ENCODE data around the gene DENND6B.
A peak's percentile ranks its signal among the peaks of the same experiment; 100 is the strongest.

DENND6B gene

DNA sequence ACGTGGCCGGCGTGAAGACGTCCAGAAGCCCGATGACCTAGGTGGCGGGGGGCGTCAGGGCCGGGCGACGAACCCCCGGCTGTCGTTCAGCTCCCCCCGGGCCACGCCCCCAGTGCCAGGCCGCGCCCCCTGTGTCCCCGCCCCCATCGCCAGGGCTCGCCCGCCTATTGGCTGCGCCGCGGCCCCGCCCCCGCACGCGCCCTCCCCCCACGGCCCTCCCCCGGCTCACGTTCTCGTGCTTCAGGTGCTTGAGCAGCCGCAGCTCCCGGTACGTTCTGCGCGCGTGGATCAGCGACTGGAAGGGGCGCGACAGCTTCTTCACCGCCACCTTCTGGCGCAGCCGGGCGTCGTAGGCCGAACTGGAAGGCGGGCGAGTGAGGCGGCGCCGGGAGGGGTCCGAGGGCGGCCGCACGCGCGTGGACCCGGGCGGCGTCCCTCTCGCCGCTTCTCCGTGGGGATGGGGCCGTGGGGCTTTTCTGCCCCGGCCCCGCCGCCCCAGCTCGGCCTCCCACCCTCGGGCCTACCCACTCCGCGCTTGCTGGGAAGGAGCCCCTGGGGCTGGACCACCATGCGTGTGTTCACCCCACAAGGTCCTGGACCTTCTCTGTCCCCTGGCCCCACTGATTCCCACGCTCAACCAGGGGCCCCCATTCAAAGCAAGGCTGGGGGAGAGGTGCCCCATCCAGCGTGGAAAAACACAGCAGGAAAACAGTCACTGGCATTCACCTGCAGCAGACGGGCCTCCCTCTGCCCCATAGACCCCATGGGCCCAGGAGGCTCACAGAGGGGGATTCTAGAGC is 59.0 kb downstream of the DENND6B start:
- DNase-seq: peak; percentile 38

- no peak for DNase-seq
Observed at GRCh38 chr22:50266994-50267393, 59.8 kb downstream of the DENND6B start.

DNA sequence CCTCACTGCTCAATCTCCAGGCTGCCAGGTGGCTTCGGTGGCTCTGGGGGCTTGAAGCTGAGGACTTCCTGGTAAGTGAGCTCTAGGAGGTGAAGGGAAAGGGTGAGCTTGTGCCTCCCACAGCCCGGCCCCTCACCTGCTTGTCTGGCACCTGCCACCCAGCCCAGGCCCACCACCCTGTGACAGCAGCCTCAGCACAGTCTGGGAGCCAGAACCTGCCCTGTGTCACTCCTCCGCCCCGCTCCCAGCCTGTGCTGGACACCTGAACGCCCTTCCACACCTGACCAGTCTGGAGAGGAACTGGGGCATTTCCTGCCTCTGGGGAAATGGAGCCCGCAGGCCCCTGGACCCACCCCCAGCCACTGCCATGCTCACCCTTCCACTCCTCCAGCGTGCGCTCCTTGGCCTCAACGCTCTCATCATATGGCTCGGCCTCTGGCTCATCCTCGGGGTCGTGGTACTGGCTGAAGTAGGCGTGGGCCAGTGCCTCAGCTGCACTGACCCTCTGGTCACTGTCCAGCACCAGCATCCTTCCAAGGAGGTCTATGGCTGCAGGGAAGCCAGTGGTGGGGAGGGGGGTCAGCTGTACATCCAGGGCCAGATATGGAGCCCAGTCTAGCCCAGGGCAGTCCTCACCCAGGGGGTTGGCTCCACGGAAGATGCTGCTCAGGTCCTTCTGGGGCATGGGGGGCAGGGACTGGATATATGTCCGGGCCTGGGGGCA is 61.7 kb downstream of the DENND6B start:
- no peak for DNase-seq

DNA sequence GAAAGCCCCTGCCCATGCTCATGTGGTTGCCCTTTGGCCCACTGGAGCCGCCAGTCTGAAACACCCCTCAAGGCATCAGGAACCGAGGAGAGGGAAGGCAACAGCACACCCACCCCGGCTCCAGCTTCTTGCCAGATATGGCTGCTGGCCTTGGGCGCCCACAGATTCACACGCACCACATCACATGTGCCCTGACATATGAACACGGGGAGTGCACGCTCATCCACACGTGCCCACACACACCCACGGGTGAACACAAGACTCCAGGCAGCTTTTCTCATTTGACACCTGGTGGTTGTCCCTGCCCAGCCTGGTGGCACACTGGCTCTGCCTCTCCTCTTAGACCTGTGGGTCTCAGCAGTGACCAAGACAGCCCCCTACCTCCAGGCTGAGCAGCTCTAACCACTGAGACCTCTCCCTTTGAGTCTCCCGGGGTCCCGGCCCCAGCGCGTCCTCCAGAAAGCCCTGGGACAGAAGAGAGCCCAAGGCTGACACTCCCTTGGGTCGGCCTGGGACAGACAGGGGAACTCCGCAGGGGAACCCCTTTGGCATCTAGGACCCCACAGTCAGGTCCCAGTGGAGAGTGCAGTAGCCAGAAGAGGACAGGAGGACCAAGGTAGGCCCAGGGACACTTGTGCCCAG is 62.6 kb downstream of the DENND6B start:
- DNase-seq: no peak

DNA sequence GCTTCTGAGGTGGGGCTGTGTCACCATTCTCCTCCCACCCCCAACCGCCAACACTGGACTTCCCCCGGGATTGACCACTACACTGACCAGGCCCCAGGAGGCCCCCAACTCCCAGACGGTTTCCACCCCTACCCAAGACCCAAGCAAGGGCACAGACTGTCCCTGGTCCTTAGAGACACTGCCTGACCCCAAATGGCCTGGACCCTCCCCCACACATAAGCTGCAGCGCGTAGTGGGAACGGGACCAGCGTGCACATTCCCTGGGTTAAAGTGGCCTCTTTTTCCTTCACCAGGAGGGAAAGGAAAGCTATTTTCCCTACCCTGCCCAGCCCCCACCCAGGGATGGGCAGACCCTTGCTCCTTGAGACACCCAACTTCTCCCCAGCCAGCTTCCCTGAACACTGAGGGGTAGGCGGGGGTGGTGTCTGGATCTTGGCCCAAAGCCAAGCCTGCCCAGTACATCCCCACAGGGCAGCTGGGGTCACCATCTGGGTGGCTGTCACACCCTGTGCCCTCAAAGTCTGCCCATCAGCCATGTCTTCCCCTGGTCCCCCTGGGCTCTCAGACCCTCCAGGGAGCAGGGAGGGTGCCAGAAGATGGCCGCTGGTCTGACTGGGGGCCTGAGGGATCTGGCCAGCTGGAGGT is 63.7 kb downstream of the DENND6B start:
- DNase-seq: no peak

- no peak for DNase-seq
Observed at GRCh38 chr22:50262460-50262911, 64.3 kb downstream of the DENND6B start.

- no peak for DNase-seq
Observed at GRCh38 chr22:50261615-50262459, 65.0 kb downstream of the DENND6B start, which contains the start of gene MAPK12. Gene MAPK12, minus strand, starts transcription at chr22:50261683. Its CDS starts 174 bp downstream, at chr22:50261509.

DNA sequence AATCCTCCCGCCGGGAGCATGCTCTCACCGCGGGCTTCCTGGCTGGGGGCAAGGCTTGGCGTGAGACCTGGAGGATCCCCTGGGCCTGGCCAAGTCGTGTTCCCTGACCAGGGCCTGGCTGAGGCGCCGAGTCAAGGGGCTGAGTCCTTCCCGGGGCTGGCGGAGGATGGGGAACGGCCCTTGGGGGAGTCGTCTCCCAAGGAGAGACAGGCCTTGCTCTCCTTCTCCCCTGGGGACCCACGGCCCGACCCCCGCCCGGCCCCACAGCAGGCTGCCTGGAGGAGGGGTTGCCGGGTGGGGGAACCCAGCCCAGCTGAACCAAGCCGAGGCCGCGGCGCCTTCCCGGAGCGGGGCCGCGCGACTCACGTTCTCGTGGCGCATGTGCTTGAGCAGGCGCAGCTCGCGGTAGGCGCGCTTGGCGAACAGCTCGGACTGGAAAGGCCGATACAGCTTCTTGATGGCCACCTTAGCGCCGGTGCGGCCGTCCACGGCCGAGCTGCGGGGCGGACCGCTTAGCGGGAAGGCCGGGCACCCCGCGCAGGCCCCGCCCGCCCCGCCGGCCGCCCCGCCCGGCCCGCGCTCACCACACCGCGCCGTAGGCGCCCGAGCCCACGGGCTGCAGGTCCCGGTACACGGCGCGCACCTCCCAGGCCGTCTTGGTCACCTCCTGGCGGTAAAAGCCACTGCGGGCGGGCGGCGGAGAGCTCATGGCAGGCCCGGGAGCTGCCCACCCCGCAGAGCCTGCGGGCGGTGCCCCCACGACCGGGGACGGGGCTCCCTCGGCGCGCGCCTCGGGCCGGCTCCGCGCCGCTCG is 65.8 kb downstream of the DENND6B start:
- no peak for DNase-seq

DNA sequence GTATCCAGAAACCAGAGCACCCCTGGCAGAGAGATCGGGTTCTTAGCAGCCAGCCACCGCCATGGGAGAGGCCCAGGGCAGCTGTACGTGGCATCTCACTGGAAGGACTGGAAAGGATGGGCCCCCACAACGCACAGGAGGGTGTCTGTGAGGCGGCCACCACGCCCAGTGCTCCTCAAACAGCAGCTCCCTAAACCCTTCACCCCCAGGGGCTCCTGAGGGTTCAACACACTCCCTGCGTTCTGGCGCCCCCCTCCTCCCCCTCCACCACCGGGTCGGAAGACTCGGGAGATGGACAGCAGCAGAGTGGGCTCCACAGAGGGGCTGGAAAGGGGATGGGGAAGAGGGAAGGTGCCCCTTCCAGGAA is 66.4 kb downstream of the DENND6B start:
- DNase-seq: no peak

- DNase-seq: no peak
Observed at GRCh38 chr22:50259302-50259701, 67.5 kb downstream of the DENND6B start.
